K562 (cell line): ENCODE results near the gene AGPAT3. TPM values are rescaled to one million over a fixed set of nuclear protein-coding genes. Genes with fewer than 3 reads are reported as not detected.
A peak's percentile ranks its signal among the peaks of the same experiment; 100 is the strongest.

Source experiments
- BMI1 ChIP-seq: fragments of 150-350 bp; IDR thresholded peaks from 2 replicates; pipeline ENCODE4 v1.6.1; 2014; ENCODE audit warnings: low read length
- CBX5 ChIP-seq: IDR thresholded peaks from 2 replicates; pipeline ENCODE4 v1.6.1; 2014; ENCODE audit warnings: low read depth, borderline replicate concordance
- FOXA3 ChIP-seq, 2 experiments: fragments of 450-650 bp in 1 of 2; sonication (generic) in 1 of 2; formaldehyde crosslinking; IDR thresholded peaks in 1 of 2; conservative IDR thresholded peaks in 1 of 2; 2 replicates each; pipeline versions ENCODE4 v1.4.0 to v1.8.0; 2020 to 2022; ENCODE audit warnings: mild to moderate bottlenecking in 2 of 2, missing genetic modification reagents in 1 of 2
- ILK ChIP-seq: fragments of 450-650 bp; IDR thresholded peaks from 2 replicates; pipeline ENCODE4 v1.6.1; 2016; ENCODE audit warnings: missing genetic modification characterization, low read depth, mild to moderate bottlenecking, missing compliant biosample characterization, moderate library complexity, borderline replicate concordance
- KHSRP ChIP-seq: fragments of 450-650 bp; IDR thresholded peaks from 2 replicates; pipeline ENCODE4 v1.6.1; 2017
- MAFF ChIP-seq: IDR thresholded peaks from 2 replicates; pipeline ENCODE4 v1.6.1; 2012; ENCODE audit warnings: low read length, improper control_type of control experiment
- MEF2D ChIP-seq: conservative IDR thresholded peaks from 2 replicates; pipeline ENCODE4 v1.6.1; 2016; ENCODE audit warnings: low read depth, missing genetic modification characterization, missing compliant biosample characterization
- RAD21 ChIP-seq, 2 experiments: fragments of 250-450 bp in 1 of 2; fragments of 450-650 bp in 1 of 2; sonication (Bioruptor Pico) in 1 of 2; formaldehyde crosslinking in 1 of 2; IDR thresholded peaks in 1 of 2; conservative IDR thresholded peaks in 1 of 2; 2 replicates each; pipeline versions ENCODE4 v1.4.0 to v1.8.0; 2020 to 2022; ENCODE audit warnings: mild to moderate bottlenecking in 2 of 2, moderate library complexity in 1 of 2
- SIX5 ChIP-seq, 2 experiments: IDR thresholded peaks; 2 replicates each; pipeline ENCODE4 v1.6.1; 2011; ENCODE audit warnings: low read length in 2 of 2, borderline replicate concordance in 1 of 2, low read depth in 1 of 2, mild to moderate bottlenecking in 1 of 2, moderate library complexity in 1 of 2; ENCODE audit not compliant: insufficient read depth in 1 of 2
- TFAM ChIP-seq: fragments of 250-450 bp; sonication (Bioruptor Pico); conservative IDR thresholded peaks from 2 replicates; pipeline ENCODE4 v1.5.0; 2021; ENCODE audit warnings: mild to moderate bottlenecking, moderate library complexity
- ZBTB1 ChIP-seq: sonication (generic); formaldehyde crosslinking; IDR thresholded peaks from 2 replicates; pipeline ENCODE4 v1.8.1; 2023; ENCODE audit warnings: missing genetic modification reagents, low read depth, mild to moderate bottlenecking, borderline replicate concordance
- polyA plus RNA-seq, 8 experiments: library from polyadenylated mRNA; depleted of rRNA in 4 of 8; stranded (reverse) in 5 of 8; unstranded in 3 of 8; fragments of >200 nt; fragmentation: Nextera tagmentation in 2 of 8; fragmentation: Illumina TruSeq in 1 of 8; extraction: Ambion mirVana in 2 of 8; extraction: Trizol in 1 of 8; gene quantifications; 2 replicates each; pipeline versions ENCODE4 v1.2.1 to v1.2.3, GENCODE V29; 2011 to 2014; ENCODE audit warnings: inconsistent platforms in 1 of 8, missing spikeins in 1 of 8
- total RNA-seq, 7 experiments: library from RNA; depleted of rRNA in 6 of 7; stranded (reverse); fragments of >200 nt in 6 of 7; fragmentation: Illumina TruSeq in 2 of 7; extraction: Trizol in 2 of 7; gene quantifications; 2 replicates each; pipeline versions ENCODE4 v1.2.1 to v1.2.3, GENCODE V29; 2011 to 2021; ENCODE audit warnings: low replicate concordance in 1 of 7
- TF ChIP-seq, protein P1 (sequence below): fragments of 450-650 bp; IDR thresholded peaks from 2 replicates; pipeline ENCODE4 v1.6.1; 2017; ENCODE audit warnings: antibody characterized with exemption, mild to moderate bottlenecking
- TF ChIP-seq, protein P2 (sequence below): fragments of 250-450 bp; sonication (Bioruptor Pico); IDR thresholded peaks from 2 replicates; pipeline ENCODE4 v1.4.0; 2020; ENCODE audit warnings: borderline replicate concordance
- TF ChIP-seq, protein P3 (sequence below): fragments of 250-450 bp; sonication (Bioruptor Pico); IDR thresholded peaks from 2 replicates; pipeline ENCODE4 v1.8.0; 2022; ENCODE audit warnings: inconsistent platforms, mild to moderate bottlenecking, moderate library complexity, borderline replicate concordance
- TF ChIP-seq, protein P4 (sequence below): sonication (generic); formaldehyde crosslinking; IDR thresholded peaks from 2 replicates; pipeline ENCODE4 v1.8.1; 2023; ENCODE audit warnings: mild to moderate bottlenecking, missing genetic modification reagents
- TF ChIP-seq, protein P5 (sequence below): fragments of 250-450 bp; sonication (Bioruptor Pico); IDR thresholded peaks from 2 replicates; pipeline ENCODE4 v1.6.1; 2021; ENCODE audit warnings: mild to moderate bottlenecking

Gene AGPAT3
- total and polyA plus RNA-seq, 9 of the 15 experiments (the other 6 are each of a cell fraction or from before 2014, with no cell fraction given): 1.5 to 88.4 (median 35.7) TPM

DNA sequence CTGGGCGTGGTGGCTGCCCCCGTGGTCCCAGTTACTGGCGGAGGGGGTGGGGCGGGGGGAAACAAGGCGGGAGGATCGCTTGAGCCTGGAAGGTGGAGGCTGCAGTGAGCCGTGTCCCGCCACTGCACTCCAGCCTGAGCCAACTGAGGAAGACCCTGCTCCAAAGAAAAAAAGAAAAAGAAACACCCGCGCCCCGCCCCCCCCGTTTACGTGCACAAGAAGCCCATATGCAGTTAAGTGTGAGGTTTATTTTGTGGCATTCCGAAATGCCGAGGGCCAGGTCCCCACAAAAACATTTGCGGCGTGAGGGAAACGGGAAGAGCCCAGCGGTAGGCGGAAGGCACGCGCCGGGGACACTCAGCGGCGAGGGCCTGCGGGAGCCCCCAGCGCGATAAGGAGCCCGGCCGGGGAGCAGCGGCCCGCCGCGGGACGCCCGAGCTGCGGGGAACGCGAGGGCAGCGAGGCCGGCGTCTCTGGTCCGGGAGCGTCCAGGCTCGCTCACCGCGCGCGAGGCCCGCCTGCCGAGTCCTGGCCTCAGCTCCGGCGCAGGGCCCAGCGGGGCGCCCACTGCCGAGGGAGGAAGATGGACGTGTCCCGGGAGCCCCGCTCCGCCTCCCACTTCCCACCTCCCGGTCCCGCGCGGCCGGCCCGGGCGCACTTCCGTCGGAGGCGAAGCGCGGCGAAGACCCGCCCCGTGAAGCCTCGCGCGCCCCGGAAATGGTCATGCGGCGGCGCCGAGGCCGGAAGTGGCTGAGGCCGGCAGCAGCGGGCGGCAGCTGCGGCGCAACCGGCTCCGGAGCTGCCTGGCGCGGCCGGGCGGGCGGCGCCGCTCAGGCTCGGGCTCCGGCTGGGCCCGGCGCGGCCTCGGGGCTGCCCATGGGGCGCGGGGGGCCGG, 146.8 kb downstream of the AGPAT3 start, which contains the start of gene TRAPPC10 (continued):
- TF ChIP-seq BMI1 (no peak), KHSRP (no peak), ILK (tag) (no peak), CBX5 (no peak), MEF2D (tag) (no peak), MAFF (no peak), SIX5 (IDR thresholded peaks at IDR 0.05; ENCODE audit: borderline replicate concordance in 1 of 2, insufficient read depth in 1 of 2, low read depth in 1 of 2, low read length in 2 of 2) (peak; percentile 24 to 57; a peak in 2 of 4 replicates), TFAM (no peak), ZBTB1 (CRISPR knock-in tag) (no peak), RAD21 (CRISPR knock-in tag; conservative IDR thresholded peaks at IDR 0.05 in 1 of 2, IDR thresholded peaks at IDR 0.05 in 1 of 2) (peak in 1 of 2 experiments; percentile 14; a peak in 2 of 4 replicates), FOXA3 (CRISPR knock-in tag; conservative IDR thresholded peaks at IDR 0.05 in 1 of 2, IDR thresholded peaks at IDR 0.05 in 1 of 2) (no peak)
- TF ChIP-seq, protein P1, sequence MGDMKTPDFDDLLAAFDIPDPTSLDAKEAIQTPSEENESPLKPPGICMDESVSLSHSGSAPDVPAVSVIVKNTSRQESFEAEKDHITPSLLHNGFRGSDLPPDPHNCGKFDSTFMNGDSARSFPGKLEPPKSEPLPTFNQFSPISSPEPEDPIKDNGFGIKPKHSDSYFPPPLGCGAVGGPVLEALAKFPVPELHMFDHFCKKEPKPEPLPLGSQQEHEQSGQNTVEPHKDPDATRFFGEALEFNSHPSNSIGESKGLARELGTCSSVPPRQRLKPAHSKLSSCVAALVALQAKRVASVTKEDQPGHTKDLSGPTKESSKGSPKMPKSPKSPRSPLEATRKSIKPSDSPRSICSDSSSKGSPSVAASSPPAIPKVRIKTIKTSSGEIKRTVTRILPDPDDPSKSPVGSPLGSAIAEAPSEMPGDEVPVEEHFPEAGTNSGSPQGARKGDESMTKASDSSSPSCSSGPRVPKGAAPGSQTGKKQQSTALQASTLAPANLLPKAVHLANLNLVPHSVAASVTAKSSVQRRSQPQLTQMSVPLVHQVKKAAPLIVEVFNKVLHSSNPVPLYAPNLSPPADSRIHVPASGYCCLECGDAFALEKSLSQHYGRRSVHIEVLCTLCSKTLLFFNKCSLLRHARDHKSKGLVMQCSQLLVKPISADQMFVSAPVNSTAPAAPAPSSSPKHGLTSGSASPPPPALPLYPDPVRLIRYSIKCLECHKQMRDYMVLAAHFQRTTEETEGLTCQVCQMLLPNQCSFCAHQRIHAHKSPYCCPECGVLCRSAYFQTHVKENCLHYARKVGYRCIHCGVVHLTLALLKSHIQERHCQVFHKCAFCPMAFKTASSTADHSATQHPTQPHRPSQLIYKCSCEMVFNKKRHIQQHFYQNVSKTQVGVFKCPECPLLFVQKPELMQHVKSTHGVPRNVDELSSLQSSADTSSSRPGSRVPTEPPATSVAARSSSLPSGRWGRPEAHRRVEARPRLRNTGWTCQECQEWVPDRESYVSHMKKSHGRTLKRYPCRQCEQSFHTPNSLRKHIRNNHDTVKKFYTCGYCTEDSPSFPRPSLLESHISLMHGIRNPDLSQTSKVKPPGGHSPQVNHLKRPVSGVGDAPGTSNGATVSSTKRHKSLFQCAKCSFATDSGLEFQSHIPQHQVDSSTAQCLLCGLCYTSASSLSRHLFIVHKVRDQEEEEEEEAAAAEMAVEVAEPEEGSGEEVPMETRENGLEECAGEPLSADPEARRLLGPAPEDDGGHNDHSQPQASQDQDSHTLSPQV: peak; percentile 77
- TF ChIP-seq, protein P2, sequence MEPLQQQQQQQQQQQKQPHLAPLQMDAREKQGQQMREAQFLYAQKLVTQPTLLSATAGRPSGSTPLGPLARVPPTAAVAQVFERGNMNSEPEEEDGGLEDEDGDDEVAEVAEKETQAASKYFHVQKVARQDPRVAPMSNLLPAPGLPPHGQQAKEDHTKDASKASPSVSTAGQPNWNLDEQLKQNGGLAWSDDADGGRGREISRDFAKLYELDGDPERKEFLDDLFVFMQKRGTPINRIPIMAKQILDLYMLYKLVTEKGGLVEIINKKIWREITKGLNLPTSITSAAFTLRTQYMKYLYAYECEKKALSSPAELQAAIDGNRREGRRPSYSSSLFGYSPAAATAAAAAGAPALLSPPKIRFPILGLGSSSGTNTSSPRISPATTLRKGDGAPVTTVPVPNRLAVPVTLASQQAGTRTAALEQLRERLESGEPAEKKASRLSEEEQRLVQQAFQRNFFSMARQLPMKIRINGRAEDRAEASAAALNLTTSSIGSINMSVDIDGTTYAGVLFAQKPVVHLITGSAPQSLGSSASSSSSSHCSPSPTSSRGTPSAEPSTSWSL (CRISPR knock-in tag): 0 out of 2 replicates have a peak, but pooled peaks have one; percentile 35
- TF ChIP-seq, protein P3, sequence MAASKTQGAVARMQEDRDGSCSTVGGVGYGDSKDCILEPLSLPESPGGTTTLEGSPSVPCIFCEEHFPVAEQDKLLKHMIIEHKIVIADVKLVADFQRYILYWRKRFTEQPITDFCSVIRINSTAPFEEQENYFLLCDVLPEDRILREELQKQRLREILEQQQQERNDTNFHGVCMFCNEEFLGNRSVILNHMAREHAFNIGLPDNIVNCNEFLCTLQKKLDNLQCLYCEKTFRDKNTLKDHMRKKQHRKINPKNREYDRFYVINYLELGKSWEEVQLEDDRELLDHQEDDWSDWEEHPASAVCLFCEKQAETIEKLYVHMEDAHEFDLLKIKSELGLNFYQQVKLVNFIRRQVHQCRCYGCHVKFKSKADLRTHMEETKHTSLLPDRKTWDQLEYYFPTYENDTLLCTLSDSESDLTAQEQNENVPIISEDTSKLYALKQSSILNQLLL (CRISPR knock-in tag): no peak
- TF ChIP-seq, protein P4, sequence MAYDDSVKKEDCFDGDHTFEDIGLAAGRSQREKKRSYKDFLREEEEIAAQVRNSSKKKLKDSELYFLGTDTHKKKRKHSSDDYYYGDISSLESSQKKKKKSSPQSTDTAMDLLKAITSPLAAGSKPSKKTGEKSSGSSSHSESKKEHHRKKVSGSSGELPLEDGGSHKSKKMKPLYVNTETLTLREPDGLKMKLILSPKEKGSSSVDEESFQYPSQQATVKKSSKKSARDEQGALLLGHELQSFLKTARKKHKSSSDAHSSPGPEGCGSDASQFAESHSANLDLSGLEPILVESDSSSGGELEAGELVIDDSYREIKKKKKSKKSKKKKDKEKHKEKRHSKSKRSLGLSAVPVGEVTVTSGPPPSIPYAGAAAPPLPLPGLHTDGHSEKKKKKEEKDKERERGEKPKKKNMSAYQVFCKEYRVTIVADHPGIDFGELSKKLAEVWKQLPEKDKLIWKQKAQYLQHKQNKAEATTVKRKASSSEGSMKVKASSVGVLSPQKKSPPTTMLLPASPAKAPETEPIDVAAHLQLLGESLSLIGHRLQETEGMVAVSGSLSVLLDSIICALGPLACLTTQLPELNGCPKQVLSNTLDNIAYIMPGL (CRISPR knock-in tag): no peak; the same call in 1 of the 2 replicates
- TF ChIP-seq, protein P5, sequence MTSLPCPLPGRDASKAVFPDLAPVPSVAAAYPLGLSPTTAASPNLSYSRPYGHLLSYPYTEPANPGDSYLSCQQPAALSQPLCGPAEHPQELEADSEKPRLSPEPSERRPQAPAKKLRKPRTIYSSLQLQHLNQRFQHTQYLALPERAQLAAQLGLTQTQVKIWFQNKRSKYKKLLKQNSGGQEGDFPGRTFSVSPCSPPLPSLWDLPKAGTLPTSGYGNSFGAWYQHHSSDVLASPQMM (CRISPR knock-in tag): no peak
